Stomach (tissue), 4 donors: ENCODE measurements around the gene PTPRC.

Experiments used
- CTCF ChIP-seq, 7 experiments: fragments of 450-650 bp in 4 of 7; fragments of 200-600 bp in 3 of 7; sonication (generic) in 3 of 7; IDR thresholded peaks; one replicate each; pipeline ENCODE4 v1.5.1; 2016 to 2019; ENCODE audit warnings: antibody characterized with exemption in 7 of 7, control low read depth in 2 of 7, mild to moderate bottlenecking in 1 of 7
- POLR2A ChIP-seq, 4 donors: fragments of 450-650 bp; IDR thresholded peaks; one replicate each; pipeline ENCODE4 v1.6.1; 2016; ENCODE audit warnings: antibody characterized with exemption in 4 of 4, control low read depth in 2 of 4, mild to moderate bottlenecking in 1 of 4, moderate library complexity in 1 of 4
- POLR2AphosphoS5 ChIP-seq, 3 donors: sonication (generic); formaldehyde crosslinking; IDR thresholded peaks; one replicate each; pipeline ENCODE4 v1.6.1; 2016; ENCODE audit warnings: antibody characterized with exemption in 3 of 3

GRCh38 chr1:198660341-198661261, 21.8 kb downstream of the PTPRC start:
- TF ChIP-seq POLR2AphosphoS5 (IDR thresholded peaks at IDR 0.05): no peak
- TF ChIP-seq POLR2A (IDR thresholded peaks at IDR 0.05): no peak
- TF ChIP-seq CTCF (IDR thresholded peaks at IDR 0.05): no peak
